ENCODE results near the gene CRYBG2.

CRYBG2 gene

DNA sequence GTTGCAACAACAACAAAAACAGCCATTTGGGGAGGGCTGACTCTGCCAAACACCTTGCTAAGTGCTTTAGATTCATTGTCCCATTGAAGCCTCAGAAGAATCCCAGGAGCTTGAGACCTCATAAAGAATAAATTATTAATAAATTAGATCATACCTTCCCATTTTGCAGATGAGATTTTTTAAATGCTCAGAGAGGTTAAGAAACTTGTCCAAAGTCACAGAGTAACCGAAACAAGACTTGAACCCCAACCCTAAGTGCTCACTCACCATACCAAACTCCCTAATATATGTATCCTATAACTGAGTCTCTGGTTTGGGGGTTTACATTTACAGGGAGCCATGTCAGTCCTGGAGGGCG is 3.6 kb downstream of the CRYBG2 start:
- Histone ChIP-seq H3K27ac (no peak overlapping the region), H3K27me3 (replicated peaks) (no peaks in the 10 kb centered on the region), H3K36me3 (replicated peaks) (no peaks in the 10 kb centered on the region), H3K4me3 (ENCODE audit: low read depth, low read length) (no peak overlapping the region)
- in situ Hi-C loops (cut with HindIII; ENCODE audit: low pct_ligation_motif_present, low sequenced_read_pairs) = no loop called here
- TF ChIP-seq, protein P1, sequence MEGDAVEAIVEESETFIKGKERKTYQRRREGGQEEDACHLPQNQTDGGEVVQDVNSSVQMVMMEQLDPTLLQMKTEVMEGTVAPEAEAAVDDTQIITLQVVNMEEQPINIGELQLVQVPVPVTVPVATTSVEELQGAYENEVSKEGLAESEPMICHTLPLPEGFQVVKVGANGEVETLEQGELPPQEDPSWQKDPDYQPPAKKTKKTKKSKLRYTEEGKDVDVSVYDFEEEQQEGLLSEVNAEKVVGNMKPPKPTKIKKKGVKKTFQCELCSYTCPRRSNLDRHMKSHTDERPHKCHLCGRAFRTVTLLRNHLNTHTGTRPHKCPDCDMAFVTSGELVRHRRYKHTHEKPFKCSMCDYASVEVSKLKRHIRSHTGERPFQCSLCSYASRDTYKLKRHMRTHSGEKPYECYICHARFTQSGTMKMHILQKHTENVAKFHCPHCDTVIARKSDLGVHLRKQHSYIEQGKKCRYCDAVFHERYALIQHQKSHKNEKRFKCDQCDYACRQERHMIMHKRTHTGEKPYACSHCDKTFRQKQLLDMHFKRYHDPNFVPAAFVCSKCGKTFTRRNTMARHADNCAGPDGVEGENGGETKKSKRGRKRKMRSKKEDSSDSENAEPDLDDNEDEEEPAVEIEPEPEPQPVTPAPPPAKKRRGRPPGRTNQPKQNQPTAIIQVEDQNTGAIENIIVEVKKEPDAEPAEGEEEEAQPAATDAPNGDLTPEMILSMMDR (IDR thresholded peaks at IDR 0.05; ENCODE audit: low read depth, low read length, missing control alignments) = no peak
- no peak for DNase-seq

GRCh38 chr1:26349877-26350244 is 4.1 kb downstream of the CRYBG2 start:
- in situ Hi-C loops (cut with HindIII; ENCODE audit: low pct_ligation_motif_present, low sequenced_read_pairs) = no loop called here
- Histone ChIP-seq H3K4me3 (ENCODE audit: low read depth, low read length) (no peak overlapping the region), H3K36me3 (replicated peaks) (no peaks in the 10 kb centered on the region), H3K27ac (no peak overlapping the region), H3K27me3 (replicated peaks) (no peaks in the 10 kb centered on the region)
- TF ChIP-seq, protein P1 (IDR thresholded peaks at IDR 0.05; ENCODE audit: low read depth, low read length, missing control alignments) = no peak
- DNase-seq = no peak

GRCh38 chr1:26349188-26349876 is 4.6 kb downstream of the CRYBG2 start:
- in situ Hi-C loops (cut with HindIII; ENCODE audit: low pct_ligation_motif_present, low sequenced_read_pairs) = no loop called here
- no peaks in the 10 kb centered on the region for H3K27me3 ChIP-seq (replicated peaks)
- no peak overlapping the region for H3K4me3 ChIP-seq (ENCODE audit: low read depth, low read length)
- no peaks in the 10 kb centered on the region for H3K36me3 ChIP-seq (replicated peaks)
- peak; percentile 73 for DNase-seq
- no peak overlapping the region for H3K27ac ChIP-seq
- TF ChIP-seq, protein P1 (IDR thresholded peaks at IDR 0.05; ENCODE audit: low read depth, low read length, missing control alignments) = no peak

- Histone ChIP-seq H3K27ac (no peak overlapping the region), H3K27me3 (replicated peaks) (no peaks in the 10 kb centered on the region), H3K36me3 (replicated peaks) (no peaks in the 10 kb centered on the region), H3K4me3 (ENCODE audit: low read depth, low read length) (no peak overlapping the region)
- in situ Hi-C loops (cut with HindIII; ENCODE audit: low pct_ligation_motif_present, low sequenced_read_pairs) = no loop called here
- no peak for DNase-seq
- TF ChIP-seq, protein P1 (IDR thresholded peaks at IDR 0.05; ENCODE audit: low read depth, low read length, missing control alignments) = no peak
Measured at GRCh38 chr1:26346274-26347033, 7.5 kb downstream of the CRYBG2 start.

GRCh38 chr1:26345718-26346117 is 8.2 kb downstream of the CRYBG2 start:
- H3K27me3 ChIP-seq (replicated peaks) = no peaks in the 10 kb centered on the region
- H3K36me3 ChIP-seq (replicated peaks) = no peaks in the 10 kb centered on the region
- H3K4me3 ChIP-seq (ENCODE audit: low read depth, low read length) = no peak overlapping the region
- in situ Hi-C loops (cut with HindIII; ENCODE audit: low pct_ligation_motif_present, low sequenced_read_pairs) = no loop called here
- no peak overlapping the region for H3K27ac ChIP-seq
- DNase-seq = no peak
- TF ChIP-seq, protein P1 (IDR thresholded peaks at IDR 0.05; ENCODE audit: low read depth, low read length, missing control alignments) = no peak
